ENCODE data around the gene TRUB2.

TRUB2 gene

DNA sequence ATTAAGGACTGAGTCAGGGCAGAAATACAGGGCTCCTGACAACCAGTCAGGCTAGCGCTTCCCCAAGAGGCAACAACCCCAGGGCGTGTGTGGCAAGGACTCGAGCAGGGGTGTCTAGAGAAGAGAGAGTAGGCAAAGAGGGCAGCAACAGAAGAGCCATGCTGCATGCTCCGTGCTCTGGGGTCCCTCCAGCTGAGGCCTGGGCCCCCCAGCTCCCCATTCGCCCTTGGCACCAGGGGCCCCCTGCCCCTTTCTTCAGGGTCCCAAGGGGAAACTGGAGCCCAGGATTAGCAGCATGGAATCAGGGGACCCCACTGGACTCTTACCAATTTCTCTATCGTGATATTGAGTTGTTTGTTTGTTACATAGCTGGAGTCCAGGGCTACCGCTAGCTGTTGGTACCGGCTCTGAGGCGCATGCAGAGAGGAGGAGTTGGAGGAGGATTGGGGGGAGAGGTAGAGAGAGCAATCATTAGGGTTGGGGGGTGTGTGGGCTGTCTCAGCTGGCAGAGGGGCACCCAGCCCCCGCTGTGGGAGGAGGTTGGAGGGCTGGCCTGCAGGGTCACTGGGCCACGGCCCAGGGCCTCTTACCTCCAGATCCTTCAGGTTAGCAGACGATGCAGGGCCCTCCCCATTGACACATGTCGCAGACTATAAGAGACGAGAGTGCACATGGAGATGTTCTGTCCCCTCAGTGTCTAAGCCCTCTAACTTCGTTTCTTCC is 55.2 kb downstream of the TRUB2 start:
- FAIRE-seq = no peak

- no peak for FAIRE-seq
Observed at GRCh38 chr9:128265348-128265847, 56.8 kb downstream of the TRUB2 start.

DNA sequence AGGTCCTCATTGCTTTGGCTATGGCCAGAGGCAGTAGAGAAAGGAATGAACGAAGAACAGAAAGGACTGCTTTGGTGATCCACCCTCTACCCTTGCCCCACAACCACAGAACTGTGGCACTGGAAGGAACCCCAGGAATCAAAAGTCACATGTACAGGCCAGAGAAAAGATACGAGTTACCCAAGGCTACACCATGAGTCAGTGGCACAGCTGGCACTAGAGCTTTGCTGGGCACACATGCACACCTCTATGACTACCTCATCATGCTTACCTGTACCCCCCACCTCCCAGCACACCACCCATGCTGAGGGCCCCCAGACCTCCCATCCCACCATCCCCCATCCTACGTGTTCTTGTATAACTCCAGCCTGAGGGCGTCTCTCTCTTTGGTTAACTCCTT is 59.6 kb downstream of the TRUB2 start:
- FAIRE-seq = no peak

DNA sequence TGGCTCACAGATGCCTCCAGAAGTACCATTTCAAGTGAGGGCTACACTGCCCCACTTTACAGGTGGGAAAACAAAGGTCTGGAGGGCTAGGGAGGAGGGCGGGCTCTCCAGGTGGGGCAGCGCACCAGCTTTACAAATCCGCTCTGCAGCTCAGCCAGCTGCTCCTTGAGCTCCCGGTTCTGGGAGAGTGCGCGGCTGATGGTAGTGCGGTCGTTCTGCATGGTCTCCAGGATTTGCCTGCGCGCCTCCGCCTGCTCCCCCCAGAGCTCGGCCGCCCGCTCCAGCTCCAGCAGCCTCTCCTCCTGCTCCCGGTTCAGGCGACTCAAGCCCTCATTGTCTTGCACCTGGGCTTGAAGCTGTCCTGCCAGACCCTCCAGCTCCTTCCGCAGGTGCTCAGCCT is 61.9 kb downstream of the TRUB2 start:
- no peak for FAIRE-seq

DNA sequence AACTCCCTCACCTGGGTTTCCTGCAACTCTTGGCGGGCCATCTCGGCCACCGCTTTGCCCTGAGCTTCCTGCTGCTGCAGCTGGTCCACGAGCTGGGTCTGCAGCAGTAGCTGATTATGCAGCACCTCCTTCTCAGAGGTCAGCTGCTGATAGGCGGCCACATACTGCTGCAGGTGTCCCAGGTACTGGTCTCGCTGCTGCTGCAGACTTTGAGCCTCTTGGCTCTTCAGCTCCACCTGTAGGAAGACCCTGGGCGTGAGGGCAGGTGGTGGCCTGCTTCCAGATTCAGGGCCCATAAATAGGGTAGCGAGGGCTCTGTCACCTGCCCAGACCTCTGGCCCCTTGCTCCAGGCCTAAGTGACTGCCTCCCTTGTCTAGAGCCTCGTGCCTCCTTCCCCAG is 63.1 kb downstream of the TRUB2 start:
- no peak for FAIRE-seq

DNA sequence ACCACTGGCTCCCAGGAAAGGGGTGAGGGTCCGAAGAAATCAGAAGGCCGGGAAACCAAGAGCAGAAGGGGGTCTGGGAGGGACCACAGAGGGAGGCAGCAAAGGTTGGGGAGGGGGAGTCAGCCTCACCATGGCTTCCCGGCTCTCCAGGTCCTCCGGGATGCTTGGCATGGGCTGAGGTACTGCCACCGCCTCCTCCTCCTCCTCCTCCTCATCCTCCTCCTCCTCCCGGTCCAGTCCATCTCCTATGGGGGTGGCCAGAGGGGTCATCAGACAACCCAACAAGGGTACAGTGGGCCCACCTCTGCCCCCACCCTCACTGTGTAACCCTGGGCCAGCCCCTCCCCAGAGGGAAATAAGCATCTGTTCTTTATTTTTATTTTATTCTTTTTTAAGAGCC is 63.9 kb downstream of the TRUB2 start:
- FAIRE-seq = no peak

DNA sequence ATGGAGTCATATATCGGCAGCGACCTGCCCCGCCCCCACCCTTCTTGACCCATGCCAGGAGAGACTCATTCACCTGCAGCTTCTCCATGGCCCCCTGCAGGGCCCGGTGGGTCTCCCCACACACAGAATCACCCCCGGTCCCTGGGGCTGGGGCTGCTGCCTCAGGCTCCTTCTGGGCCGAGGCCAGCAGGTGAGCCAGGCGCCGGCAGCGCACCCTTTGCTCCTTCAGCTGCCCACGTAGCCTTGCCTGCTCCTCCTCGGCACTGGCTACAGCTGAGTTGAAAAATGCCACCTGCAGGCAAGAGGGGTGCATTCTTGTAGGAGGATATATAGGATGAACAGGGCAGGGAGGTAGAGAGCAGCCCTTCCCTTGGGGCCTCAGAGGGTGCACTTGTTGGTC is 64.3 kb downstream of the TRUB2 start:
- no peak for FAIRE-seq

GRCh38 chr9:128257086-128257825 is 65.0 kb downstream of the TRUB2 start:
- FAIRE-seq = no peak

Data from endometrium (tissue), 2 donors.